HG03025 (cell line): ENCODE results near the gene SPDYE9.
"Not testable (repeated sequence)": the region's sequence is repeated elsewhere in the genome, so short reads cannot be mapped to it uniquely, and the experiment has no call there.

Experiments
- ATAC-seq: cut with Tn5 transposase; IDR thresholded peaks from one replicate; pipeline ENCODE4 v1.9.1; 2021; ENCODE audit warnings: mild to moderate bottlenecking, moderate library complexity; ENCODE audit not compliant: unreplicated experiment, low FRiP score

SPDYE9 gene, protein sequence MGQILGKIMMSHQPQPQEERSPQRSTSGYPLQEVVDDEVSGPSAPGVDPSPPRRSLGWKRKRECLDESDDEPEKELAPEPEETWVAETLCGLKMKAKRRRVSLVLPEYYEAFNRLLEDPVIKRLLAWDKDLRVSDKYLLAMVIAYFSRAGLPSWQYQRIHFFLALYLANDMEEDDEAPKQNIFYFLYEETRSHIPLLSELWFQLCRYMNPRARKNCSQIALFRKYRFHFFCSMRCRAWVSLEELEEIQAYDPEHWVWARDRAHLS

DNA sequence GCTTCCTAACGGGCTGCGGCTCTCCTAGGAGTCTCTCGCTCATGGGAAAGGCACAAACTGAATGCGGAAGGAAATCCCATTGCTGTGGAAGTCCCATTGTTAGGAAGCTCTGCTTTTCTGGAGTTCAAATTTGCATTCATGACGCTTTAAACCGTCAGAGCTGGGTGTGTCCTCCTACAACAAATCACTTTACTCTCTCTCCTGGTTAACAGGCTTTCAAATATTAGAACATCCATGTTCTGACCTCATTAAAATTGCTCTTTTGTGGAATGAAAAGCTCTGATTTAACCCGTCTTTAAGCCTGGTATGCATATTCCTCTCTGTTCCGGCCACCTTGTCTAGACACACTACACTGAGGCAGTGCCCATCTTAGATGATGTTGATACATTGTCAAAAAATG, at the start of gene SPDYE9:
SPDYE9 (minus strand) TSS at position 101 of the 400 bp plus-strand sequence. CDS start 1,800 bp downstream, outside the sequence.
- not testable (repeated sequence) for ATAC-seq

DNA sequence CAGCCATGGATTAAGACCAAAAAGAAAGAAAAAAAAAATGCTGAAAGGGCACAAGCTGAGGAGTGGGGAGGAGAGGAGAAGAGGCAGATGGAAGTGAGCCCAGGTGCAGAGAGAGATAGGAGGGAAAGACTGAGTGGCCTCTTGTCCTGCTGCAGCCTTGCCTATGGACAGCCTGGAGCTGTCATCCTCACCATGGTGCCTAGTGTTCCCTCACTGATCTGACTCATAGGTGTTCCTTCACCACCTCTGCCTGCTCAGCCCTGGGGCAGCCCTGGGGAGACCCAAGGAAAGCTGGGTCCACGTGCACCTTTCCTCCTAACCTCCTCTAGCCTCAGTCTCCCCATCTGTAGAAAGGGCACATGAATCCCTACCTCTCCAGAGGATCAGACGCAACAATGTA, 49.0 kb upstream of the SPDYE9 start:
- ATAC-seq, result not testable (repeated sequence)

DNA sequence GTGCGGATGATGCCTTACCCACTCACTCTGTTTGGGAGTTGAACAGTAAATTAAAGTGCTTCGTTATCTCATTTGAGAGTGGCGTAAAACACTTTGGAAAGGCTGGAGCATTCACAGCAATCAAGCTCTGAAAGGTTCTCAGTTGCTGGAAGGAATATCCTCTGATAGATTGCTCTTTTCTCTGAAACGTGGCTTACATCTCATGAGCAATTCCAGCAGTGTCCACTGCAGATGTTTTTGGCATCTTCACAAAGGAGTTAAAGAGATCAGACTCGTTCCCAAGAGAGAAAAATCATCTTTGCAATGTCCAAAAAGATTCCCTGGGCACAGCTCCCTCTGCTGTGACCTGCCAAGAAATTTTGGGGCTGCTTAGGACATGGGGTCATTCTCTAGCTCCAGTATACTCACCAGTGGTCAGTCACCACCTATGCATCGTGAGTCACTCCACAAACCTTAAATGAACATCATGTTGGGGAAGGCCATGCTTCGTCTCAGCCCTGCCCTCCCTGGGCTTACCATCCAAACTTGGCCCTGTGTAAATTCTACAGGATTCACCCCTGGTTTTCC, 46.9 kb upstream of the SPDYE9 start:
- ATAC-seq, result not testable (repeated sequence)

DNA sequence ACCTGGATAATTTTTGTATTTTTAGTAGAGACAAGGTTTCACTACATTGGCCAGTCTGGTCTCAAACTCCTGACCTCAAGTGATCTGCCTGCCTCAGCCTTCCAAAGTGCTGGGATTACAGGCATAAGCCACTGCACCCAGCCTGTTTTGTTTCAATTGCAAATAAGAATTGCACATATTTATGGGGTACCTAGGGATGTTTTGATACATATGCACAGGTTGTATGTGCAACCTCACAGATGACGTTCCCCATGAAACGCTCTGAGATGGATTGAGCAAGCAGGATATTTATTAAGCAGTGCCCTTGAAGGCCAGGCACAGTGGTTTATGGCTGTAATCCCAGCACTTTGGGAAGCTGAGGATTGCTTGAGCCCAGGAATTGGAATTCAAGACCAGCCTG, 44.8 kb upstream of the SPDYE9 start:
- not testable (repeated sequence) for ATAC-seq

DNA sequence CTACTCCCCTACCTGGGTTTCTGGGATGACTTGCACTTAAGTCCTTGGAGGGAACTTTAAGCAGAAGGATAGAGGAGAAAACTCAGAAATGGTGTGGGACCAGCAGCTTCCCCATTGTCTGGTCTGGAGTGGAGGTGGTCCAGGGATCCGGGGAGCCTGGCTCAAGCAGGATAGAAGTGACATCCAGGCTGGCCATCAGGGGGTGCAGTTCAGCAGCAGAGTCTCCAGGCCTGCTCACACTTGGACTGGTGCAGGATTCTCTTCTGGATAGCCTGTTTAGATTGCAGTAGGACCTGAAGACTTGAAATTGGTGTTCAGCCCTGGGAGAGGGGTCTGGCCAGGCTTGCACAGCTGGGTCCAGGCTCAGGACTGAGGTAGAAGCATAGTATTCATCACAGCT, 38.3 kb upstream of the SPDYE9 start:
- not testable (repeated sequence) for ATAC-seq

DNA sequence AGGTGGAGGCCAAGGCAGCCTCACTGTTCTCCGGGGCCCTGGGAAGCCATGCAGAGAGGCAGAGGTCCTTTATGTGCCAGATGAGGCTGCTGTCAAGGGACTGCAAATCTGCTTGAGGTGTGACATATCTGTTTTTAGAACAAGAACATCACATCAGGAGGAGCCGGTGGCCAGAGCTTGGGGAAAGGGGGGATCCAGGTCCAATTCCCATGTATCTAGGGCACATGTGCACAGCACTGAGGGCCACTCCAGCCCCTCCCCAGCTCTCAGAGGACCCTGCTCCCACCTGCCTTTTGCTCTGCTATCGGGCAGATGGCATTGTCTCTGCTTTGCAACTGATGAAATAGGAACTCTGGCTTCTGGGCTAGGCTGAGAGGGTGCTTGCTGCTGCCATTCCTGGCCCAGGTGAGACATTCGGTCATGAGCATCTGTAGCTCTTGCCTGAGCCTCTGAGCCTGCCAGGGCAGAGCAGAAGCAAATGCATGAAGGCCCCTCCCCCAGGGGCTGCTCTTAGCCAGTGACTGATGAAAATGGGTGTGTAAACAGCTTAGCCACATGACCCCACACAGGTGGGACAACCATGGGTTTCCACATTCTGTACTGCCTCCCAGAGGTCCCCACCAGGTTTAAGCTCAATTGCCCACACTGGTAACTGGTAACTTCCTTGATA, 37.1 kb upstream of the SPDYE9 start:
- ATAC-seq, result not testable (repeated sequence)

DNA sequence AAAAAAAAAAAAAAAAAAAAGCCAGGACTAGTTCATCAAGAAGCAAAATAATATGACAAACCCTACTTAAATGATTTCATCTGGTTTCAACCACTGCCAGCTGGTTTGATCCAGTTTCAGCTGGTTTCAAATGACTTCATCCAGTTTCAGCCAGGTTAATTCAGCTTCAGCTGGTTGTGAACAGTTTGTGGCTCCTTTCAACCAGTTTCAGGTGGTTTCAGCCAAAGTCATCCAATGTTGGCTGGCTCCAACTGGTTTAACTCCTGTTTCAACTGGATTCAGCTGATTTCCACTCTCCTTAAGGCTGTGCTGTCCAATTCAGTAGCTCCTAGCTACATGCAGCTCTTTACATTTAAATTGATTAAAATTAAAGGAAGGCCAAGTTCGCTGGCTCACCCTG, 32.3 kb upstream of the SPDYE9 start:
- ATAC-seq, result not testable (repeated sequence)

DNA sequence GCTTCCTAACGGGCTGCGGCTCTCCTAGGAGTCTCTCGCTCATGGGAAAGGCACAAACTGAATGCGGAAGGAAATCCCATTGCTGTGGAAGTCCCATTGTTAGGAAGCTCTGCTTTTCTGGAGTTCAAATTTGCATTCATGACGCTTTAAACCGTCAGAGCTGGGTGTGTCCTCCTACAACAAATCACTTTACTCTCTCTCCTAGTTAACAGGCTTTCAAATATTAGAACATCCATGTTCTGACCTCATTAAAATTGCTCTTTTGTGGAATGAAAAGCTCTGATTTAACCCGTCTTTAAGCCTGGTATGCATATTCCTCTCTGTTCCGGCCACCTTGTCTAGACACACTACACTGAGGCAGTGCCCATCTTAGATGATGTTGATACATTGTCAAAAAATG, 28.0 kb downstream of the SPDYE9 start, which contains the start of gene SPDYE11:
SPDYE11 (minus strand) TSS at position 101 of the 400 bp plus-strand sequence. CDS start 1,800 bp downstream, outside the sequence.
- not testable (repeated sequence) for ATAC-seq

DNA sequence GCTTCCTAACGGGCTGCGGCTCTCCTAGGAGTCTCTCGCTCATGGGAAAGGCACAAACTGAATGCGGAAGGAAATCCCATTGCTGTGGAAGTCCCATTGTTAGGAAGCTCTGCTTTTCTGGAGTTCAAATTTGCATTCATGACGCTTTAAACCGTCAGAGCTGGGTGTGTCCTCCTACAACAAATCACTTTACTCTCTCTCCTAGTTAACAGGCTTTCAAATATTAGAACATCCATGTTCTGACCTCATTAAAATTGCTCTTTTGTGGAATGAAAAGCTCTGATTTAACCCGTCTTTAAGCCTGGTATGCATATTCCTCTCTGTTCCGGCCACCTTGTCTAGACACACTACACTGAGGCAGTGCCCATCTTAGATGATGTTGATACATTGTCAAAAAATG, 56.2 kb downstream of the SPDYE9 start, which contains the start of gene SPDYE8:
SPDYE8 (minus strand) TSS at position 101 of the 400 bp plus-strand sequence. CDS start 1,800 bp downstream, outside the sequence.
- not testable (repeated sequence) for ATAC-seq
